Choroid plexus epithelial cell (primary cell): Measurements from ENCODE around the gene BAAT.

Experiments
- DNase-seq: peaks from one replicate; pipeline ENCODE4 v3.0.0-alpha.2; 2010; ENCODE audit warnings: low read depth
- H3K4me3 ChIP-seq: 2 replicates; pipeline ENCODE4 v1.5.1; 2011; ENCODE audit warnings: low read depth, mild to moderate bottlenecking, control low read depth, low read length, moderate library complexity
- TF ChIP-seq, protein P1 (sequence below): conservative IDR thresholded peaks from 2 replicates; pipeline ENCODE4 v1.5.1; 2011; ENCODE audit warnings: low read depth, mild to moderate bottlenecking, control low read depth, inconsistent platforms, low read length, moderate library complexity

Gene BAAT

DNA sequence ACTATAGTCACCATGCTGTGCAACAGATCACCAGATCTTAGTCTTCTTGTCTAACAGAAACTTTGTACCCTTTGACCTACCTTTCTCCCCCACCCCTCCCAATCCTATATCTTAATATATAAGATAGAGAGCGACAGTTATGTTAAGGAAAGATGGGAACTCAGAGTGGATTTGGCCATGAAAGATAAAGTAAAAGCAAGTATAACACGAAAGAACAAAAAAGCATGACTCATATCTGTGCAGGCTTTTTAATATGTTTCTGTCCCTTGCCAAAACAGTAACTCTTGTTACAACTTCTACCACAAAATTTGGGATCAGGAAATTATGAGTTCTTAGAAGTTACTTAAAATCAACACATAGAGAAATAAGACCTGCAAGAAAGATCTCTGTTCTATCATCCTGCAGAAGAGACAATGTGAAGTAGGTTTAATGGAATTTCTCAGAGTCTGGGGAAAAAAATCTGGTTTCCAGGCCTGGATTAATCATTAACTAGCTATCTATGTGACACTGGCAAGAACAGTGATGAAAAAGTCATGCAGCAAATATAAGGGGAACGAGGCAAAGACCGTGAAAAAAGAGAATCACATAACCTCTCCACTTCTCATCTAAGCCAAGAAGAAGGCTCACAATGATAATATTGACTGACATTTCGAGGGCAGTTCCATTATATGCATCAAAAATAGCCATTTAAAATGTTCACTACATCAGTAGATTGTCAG, 18.6 kb downstream of the BAAT start:
- TF ChIP-seq, protein P1, sequence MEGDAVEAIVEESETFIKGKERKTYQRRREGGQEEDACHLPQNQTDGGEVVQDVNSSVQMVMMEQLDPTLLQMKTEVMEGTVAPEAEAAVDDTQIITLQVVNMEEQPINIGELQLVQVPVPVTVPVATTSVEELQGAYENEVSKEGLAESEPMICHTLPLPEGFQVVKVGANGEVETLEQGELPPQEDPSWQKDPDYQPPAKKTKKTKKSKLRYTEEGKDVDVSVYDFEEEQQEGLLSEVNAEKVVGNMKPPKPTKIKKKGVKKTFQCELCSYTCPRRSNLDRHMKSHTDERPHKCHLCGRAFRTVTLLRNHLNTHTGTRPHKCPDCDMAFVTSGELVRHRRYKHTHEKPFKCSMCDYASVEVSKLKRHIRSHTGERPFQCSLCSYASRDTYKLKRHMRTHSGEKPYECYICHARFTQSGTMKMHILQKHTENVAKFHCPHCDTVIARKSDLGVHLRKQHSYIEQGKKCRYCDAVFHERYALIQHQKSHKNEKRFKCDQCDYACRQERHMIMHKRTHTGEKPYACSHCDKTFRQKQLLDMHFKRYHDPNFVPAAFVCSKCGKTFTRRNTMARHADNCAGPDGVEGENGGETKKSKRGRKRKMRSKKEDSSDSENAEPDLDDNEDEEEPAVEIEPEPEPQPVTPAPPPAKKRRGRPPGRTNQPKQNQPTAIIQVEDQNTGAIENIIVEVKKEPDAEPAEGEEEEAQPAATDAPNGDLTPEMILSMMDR: no peak
- no peak overlapping the region for H3K4me3 ChIP-seq

DNA sequence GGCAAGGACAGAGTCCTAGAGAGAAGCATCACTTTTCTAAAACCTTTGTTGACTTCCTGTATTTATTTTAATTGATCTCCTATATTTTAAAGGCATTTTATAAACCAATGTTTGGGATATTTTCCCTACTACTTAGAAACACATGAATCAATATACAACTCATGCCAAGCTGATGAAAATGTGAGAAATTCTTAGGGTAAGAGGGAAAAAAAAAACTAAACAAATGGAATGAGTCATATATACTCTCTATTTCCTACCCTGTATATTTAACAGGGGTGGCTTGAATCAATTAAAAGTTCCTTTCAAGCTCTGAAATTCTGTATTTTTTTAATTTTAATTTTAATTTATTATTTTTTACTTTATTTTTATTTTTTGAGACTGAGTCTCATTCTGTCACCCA, 19.6 kb downstream of the BAAT start:
- no peak overlapping the region for H3K4me3 ChIP-seq
- TF ChIP-seq, protein P1: no peak
- DNase-seq: peak; percentile 14

More for the DNA sequence above, 18.6 kb downstream of the BAAT start:
- DNase-seq: no peak

DNA sequence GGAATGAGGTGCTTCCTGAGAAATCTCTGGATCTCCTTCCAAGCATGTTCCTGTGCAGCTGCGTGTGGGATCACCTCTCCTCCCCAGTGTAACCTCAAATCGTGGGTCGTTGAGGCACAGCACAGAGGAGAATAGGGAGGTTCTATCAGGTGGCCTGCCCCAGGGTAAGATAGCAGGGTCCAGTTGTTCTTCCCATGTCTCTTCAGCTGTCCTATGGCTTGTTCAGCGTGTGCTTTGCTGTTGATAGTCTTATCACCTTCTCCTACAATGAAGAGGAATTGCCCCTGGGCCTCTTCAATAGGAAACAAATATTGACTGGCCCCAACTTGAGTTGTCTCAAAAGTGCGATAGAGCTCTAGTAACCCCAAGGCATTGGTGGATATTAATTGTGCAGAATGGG, 22.4 kb downstream of the BAAT start:
- H3K4me3 ChIP-seq: no peak overlapping the region
- TF ChIP-seq, protein P1: no peak
- DNase-seq: no peak

DNA sequence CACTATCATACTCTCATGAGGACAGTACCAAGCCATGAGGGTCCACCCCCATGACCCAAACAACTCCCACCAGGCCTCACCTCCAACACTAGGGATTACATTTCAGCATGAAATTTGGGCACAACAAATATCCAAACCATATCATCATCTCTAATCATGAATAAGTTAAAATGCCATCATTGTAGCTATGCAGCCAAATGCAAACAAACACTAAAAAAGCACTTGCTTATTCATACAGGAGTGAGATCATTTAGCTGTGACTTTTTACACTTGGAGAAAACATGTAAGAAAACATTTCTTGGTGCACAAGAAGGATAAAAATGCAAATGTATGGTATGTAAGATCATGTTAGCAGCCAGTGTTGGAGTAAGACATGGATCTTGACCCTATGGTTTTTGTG, 24.2 kb downstream of the BAAT start:
- H3K4me3 ChIP-seq: no peak overlapping the region
- TF ChIP-seq, protein P1: no peak
- no peak for DNase-seq

DNA sequence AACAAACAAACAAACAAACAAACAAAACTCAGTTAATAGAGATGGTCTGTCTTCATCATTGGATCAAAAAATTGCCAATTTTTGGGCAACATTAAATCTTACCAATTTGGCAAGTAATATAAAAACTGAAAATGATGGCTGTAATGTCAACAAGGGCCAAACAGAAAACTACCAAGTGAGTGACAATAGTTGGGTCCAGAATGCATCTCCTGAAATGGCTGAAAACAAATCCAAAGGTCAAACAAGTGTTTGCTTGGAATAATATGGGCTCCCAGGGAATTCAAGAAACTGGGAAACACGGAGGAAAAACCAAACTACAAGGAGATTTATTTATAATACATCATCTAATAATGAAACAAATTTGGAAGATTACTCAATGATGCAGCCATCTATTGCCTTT, 25.1 kb downstream of the BAAT start:
- no peak for DNase-seq
- H3K4me3 ChIP-seq: no peak overlapping the region
- TF ChIP-seq, protein P1: no peak

DNA sequence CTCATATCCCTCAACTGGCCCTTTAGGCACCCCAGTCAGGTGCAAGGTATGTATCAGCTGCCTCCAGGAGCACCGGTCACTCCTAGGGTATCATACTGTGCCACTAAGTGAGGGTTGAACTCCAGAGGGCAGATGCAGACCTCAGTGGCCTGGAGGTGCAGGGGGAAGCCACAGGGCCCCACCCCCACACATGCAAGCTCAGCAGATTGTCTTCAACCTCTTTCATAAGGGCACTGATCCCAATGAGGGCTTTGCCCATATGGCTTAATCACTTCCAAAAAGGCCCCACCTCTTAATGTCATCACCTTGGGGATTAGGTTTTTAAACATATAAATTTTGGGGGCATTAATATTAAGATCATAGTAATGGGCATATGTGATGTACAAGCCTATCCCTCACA, 28.2 kb downstream of the BAAT start:
- no peak for DNase-seq

More for the DNA sequence above, 28.2 kb downstream of the BAAT start:
- H3K4me3 ChIP-seq: no peak overlapping the region
- TF ChIP-seq, protein P1: no peak
